ENCODE results near the gene SLC46A3.

SLC46A3 gene

GRCh38 chr13:28718543-28719226 is at the start of gene SLC46A3:
SLC46A3 (minus strand) TSS chr13:28718970; CDS start chr13:28717998, 972 bp downstream.
- TF ChIP-seq CTCF (IDR thresholded peaks at IDR 0.05; ENCODE audit: insufficient read depth, low read depth, low read length, missing control alignments): no peak
- H3K4me3 ChIP-seq (ENCODE audit: low read length): peak within 1 kb of the TSS; percentile 63

GRCh38 chr13:28763887-28764286 is 45.1 kb upstream of the SLC46A3 start:
- DNase-seq (ENCODE audit: low read depth): no peak
- TF ChIP-seq CTCF (IDR thresholded peaks at IDR 0.05; ENCODE audit: insufficient read depth, low read depth, low read length, missing control alignments): no peak
- H3K4me3 ChIP-seq (ENCODE audit: low read length): no peak overlapping the region

More at GRCh38 chr13:28718543-28719226, at the start of gene SLC46A3:
- peak; percentile 97 for DNase-seq (ENCODE audit: low read depth)

- no peak for TF ChIP-seq CTCF (IDR thresholded peaks at IDR 0.05; ENCODE audit: insufficient read depth, low read depth, low read length, missing control alignments)
- H3K4me3 ChIP-seq (ENCODE audit: low read length): no peak overlapping the region
- peak; percentile 11 for DNase-seq (ENCODE audit: low read depth)
Measured at GRCh38 chr13:28761586-28761985, 42.8 kb upstream of the SLC46A3 start.

GRCh38 chr13:28755546-28755870 is 36.7 kb upstream of the SLC46A3 start:
- no peak overlapping the region for H3K4me3 ChIP-seq (ENCODE audit: low read length)
- no peak for TF ChIP-seq CTCF (IDR thresholded peaks at IDR 0.05; ENCODE audit: insufficient read depth, low read depth, low read length, missing control alignments)
- no peak for DNase-seq (ENCODE audit: low read depth)

GRCh38 chr13:28754698-28755545 is 36.2 kb upstream of the SLC46A3 start:
- no peak overlapping the region for H3K4me3 ChIP-seq (ENCODE audit: low read length)
- no peak for DNase-seq (ENCODE audit: low read depth)
- TF ChIP-seq CTCF (IDR thresholded peaks at IDR 0.05; ENCODE audit: insufficient read depth, low read depth, low read length, missing control alignments): no peak

GRCh38 chr13:28753946-28754345 is 35.2 kb upstream of the SLC46A3 start:
- no peak overlapping the region for H3K4me3 ChIP-seq (ENCODE audit: low read length)
- no peak for TF ChIP-seq CTCF (IDR thresholded peaks at IDR 0.05; ENCODE audit: insufficient read depth, low read depth, low read length, missing control alignments)
- no peak for DNase-seq (ENCODE audit: low read depth)

All from epithelial cell of esophagus (primary cell).